Umbilical cord (tissue), 2 donors: ENCODE data around the gene IGSF9. TPM values are rescaled to one million over a fixed set of nuclear protein-coding genes. Genes with fewer than 3 reads are reported as not detected.
"Not testable (repeated sequence)": the region's sequence is repeated elsewhere in the genome, so short reads cannot be mapped to it uniquely, and the experiment has no call there.

Source experiments
- DNase-seq: peaks from one replicate; pipeline ENCODE4 v3.0.0-alpha.2; 2015; ENCODE audit warnings: low spot score
- total RNA-seq: library from RNA; depleted of rRNA; stranded (reverse); fragments of >200 nt; gene quantifications from one replicate; pipeline ENCODE4 v1.2.3, GENCODE V29; 2014; ENCODE audit warnings: low replicate concordance; ENCODE audit not compliant: insufficient read depth

Gene IGSF9
- total RNA-seq, 1 donor from 2014 or later = 3.4 TPM

DNA sequence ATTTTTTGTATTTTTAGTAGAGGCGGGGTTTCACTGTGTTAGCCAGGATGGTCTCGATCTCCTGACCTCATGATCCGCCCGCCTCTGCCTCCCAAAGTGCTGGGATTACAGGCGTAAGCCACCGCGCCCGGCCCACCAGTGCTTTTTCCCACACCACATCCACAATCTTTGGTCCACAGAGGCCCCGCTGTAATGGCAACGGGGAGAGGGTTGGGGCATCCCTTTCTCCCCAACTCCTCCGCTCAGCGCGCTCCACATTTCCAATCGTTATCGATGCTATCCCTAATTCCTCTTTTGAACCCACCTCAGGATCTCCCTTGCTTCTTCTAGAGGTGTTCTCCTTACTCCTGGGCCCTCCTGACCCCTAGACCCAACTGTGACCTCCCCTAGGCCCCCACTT, 45.8 kb downstream of the IGSF9 start:
- not testable (repeated sequence) for DNase-seq

- no peak for DNase-seq
Measured at GRCh38 chr1:159898527-159898926, 46.9 kb downstream of the IGSF9 start.

- no peak for DNase-seq
Measured at GRCh38 chr1:159897962-159898361, 47.5 kb downstream of the IGSF9 start.

GRCh38 chr1:159896546-159896930, 48.9 kb downstream of the IGSF9 start:
- no peak for DNase-seq

DNA sequence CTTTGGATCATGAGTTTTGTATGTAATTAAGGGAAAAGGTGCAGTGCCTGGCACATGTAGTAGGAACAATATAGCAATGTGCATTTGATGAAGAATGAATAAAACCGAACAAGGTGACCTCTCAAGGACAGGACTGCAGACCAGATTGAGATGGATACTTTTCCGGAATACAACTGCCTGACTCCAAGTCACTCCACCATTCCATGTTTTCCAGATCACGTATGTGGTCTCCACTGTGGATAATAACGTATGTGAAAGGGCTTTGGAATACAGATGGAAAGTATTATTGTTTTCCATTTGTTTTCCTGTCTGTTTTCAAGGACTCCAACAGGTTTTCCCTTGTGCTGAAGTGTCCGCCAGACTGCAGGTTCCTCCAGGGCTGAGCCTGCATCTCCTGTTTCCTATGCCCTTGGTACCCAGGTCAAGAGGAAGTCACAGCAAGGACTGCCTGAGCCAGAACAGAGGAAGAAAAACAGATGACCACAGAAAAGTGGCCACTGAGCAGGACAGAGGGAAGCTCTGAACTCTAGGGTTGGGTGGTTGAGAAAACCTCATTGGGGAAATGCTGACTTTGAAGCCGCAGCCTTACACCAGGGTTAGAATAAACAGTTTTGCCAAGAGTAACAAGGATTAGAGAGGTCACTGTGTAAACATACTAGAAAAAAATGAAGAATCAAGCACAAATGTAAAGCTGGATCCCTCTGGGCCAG, 49.4 kb downstream of the IGSF9 start:
- no peak for DNase-seq

- no peak for DNase-seq
Measured at GRCh38 chr1:159895286-159895685, 50.1 kb downstream of the IGSF9 start.

DNA sequence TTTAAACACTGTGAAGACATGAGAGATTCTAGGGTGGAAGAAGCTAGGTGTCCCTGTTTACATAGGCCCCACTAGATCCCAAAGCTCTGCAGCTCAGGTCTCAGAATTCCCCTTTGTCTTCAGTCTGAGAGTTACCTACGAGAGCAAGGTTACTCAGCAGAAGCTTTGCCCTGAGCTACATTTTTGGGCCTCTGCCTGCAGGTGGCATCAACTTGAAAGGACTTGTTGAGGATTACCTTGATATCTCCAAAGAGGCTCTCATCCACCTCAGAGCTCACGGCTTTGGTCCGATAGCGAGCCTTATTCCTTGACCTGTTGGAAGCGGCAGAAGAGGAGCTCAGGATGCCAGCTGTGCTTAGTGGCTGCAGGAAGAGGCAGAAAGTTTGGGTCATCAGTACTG, 52.5 kb downstream of the IGSF9 start:
- DNase-seq = no peak

DNA sequence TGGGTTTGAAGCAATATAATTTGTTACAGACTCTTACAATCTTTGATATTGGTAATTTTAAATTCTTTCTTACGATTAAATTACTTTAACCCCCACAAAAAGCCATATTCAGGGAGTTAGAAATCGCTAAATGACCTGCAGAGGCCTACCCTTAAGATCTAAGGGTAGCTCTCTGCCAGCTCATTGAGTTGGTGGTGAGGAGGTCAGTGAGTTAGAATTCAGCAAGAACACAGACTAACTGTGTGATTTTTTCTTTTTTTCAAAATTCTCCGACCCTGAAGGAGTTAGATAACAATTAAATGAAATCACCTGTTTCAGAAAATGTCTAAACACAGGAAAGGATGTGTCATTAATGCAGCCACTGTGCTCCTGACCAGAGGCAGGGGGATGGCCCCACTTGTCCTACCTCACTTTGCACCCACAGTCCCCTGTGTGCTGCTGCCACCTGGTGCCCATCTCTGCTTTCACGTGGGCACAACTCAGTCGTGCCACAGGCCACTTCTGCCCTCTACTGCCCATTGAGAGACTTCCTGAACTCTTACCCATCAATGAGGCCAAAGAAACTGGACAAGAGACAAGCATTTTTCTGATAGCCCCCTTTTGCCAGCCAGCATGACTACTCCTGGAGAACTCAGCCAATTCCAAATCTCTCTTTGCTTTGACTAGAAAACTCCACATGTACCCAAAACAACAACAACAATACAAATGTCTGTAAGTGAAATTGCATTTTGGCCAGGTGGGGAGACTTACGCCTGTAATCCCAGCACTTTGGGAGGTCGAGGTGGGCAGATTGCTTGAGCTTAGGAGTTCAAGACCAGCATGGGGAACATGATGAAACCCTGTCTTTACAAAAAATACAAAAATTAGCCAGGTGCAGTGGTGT, 53.9 kb downstream of the IGSF9 start:
- peak; percentile 92 for DNase-seq

- DNase-seq = no peak
Measured at GRCh38 chr1:159890390-159890789, 55.0 kb downstream of the IGSF9 start.

GRCh38 chr1:159889821-159890252, 55.6 kb downstream of the IGSF9 start:
- DNase-seq = peak; percentile 84

DNA sequence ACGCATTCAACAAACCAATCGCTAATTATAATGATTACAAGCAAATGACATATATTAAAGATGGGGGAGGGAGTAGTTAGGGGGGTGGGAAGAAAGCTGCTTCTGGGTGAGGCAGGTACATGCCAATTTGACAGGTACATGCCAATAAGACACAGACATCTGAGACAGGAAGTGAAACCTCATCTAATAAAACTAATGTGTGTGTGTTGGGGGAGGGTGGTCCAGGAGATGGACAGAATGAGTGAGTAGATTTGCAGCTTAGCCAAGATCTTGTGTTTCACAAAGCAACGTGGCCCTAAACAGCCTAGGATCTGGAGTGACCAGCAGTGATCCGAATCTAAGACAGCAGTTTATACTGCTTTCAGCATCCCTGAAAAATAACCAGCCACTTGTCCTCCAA, 56.2 kb downstream of the IGSF9 start:
- DNase-seq = no peak

GRCh38 chr1:159884296-159884695, 61.1 kb downstream of the IGSF9 start:
- no peak for DNase-seq

GRCh38 chr1:159883134-159883533, 62.3 kb downstream of the IGSF9 start:
- DNase-seq = no peak

DNA sequence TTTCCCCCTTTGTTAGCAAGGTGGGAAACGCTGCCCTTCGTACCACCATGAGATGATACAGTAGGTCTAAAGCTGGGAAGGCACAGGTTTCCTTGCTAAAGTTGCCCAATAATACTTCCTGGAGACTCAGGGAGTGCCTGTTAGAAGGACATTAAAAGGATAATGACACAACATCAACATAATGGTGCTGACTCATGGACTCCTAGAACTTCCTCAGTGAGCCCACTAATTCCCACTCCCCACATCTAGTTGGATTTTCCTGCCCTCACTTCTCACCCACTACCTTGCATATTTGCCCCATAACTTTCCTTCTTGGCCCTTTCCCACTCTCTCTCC, 62.9 kb downstream of the IGSF9 start:
- DNase-seq = no peak

GRCh38 chr1:159881622-159882526, 63.5 kb downstream of the IGSF9 start:
- peak; percentile 77 for DNase-seq

- no peak for DNase-seq
Measured at GRCh38 chr1:159880430-159880829, 65.0 kb downstream of the IGSF9 start.

GRCh38 chr1:159879977-159880376, 65.4 kb downstream of the IGSF9 start:
- no peak for DNase-seq

GRCh38 chr1:159879136-159879535, 66.3 kb downstream of the IGSF9 start:
- DNase-seq = no peak

GRCh38 chr1:159877695-159878444, 67.5 kb downstream of the IGSF9 start:
- no peak for DNase-seq
